ENCODE results near the gene GNAT1. TPM values are rescaled to one million over a fixed set of nuclear protein-coding genes. Genes with fewer than 3 reads are reported as not detected.

The GNAT1 gene
- polyA plus RNA-seq, 2 of the 4 experiments (the other 2 are of a cell fraction): not detected

DNA sequence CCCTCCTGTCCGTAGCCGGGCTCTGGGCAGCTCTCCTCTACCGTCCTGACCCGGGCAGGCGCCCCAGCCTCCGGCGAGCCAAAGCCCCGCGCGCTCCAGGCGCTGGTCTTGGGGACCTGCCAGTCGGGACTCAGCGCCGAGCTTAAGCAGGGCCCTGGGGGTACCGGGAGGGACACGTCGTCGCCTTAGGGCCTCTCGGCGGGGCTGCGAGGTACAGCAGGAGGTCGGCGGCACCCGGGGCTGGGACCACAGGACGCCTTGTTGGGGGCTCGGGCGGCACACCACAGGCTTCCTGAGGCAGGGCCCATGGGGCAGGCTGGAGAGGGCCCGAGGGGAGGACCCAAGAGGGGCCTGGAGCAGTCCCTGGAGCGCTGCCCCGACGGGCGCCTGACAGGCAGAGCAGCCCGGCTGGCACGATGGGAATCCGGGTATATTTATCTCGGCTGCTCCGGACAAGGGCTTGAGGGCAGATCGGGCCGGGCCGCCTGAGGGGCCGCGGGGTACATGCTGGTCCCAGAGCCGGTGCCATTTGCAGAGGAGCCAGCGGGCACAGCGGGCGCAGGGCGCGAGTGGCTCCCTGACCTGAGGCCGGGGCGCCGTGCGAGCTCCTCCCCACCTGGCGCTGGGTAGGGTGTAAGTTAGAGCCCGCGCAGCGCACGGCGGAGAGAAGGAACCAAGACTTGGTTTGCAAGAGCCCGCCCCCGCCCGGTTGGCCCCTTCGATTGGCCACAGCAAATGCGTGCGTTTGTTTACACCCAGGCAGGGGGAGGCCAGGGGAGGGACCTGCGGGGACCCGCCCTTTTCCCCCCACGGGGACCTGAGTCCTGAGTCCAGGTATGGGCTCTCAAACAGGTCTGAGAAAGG, 14.2 kb downstream of the GNAT1 start:
- Histone ChIP-seq H3K4me1 (no peaks in the 10 kb centered on the region; the same call in 2 of the 3 replicates), H3K4me2 (peak overlapping the region; percentile 61; the same call in 2 of the 3 replicates), H3K27ac (no peak overlapping the region), H3K4me3 (no peak overlapping the region), H3K9me3 (no peaks in the 10 kb centered on the region)
- ChIA-PET POLR2A (no interaction called here), CTCF (interaction anchor here (1.2 to 25.9 kb wide), 5 partner anchors 13 to 84 kb away, joined by 3 to 550 read pairs (median 7); partner anchors contain the start of gene GNAT1)
- FAIRE-seq: no peak
- no peak for DNase-seq (ENCODE audit: low read depth in 1 of 2, low spot score in 1 of 2)
- no peak for ATAC-seq
- TF ChIP-seq, protein P1, sequence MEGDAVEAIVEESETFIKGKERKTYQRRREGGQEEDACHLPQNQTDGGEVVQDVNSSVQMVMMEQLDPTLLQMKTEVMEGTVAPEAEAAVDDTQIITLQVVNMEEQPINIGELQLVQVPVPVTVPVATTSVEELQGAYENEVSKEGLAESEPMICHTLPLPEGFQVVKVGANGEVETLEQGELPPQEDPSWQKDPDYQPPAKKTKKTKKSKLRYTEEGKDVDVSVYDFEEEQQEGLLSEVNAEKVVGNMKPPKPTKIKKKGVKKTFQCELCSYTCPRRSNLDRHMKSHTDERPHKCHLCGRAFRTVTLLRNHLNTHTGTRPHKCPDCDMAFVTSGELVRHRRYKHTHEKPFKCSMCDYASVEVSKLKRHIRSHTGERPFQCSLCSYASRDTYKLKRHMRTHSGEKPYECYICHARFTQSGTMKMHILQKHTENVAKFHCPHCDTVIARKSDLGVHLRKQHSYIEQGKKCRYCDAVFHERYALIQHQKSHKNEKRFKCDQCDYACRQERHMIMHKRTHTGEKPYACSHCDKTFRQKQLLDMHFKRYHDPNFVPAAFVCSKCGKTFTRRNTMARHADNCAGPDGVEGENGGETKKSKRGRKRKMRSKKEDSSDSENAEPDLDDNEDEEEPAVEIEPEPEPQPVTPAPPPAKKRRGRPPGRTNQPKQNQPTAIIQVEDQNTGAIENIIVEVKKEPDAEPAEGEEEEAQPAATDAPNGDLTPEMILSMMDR (IDR thresholded peaks at IDR 0.05): no peak
- TF ChIP-seq NFE2L2 (conservative IDR thresholded peaks at IDR 0.05; ENCODE audit: low read length) (no peak), RAD21 (conservative IDR thresholded peaks at IDR 0.05 in 1 of 2, IDR thresholded peaks at IDR 0.05 in 1 of 2) (no peak), EHMT2 (IDR thresholded peaks at IDR 0.05; ENCODE audit: low read depth) (no peak), NR3C1 (IDR thresholded peaks at IDR 0.05) (no peak), HOXB13 (CRISPR knock-in tag; IDR thresholded peaks at IDR 0.05; ENCODE audit: low read depth) (no peak), FOSL2 (IDR thresholded peaks at IDR 0.05) (no peak), FOSL2 (CRISPR knock-in tag; IDR thresholded peaks at IDR 0.05) (no peak), PHF8 (IDR thresholded peaks at IDR 0.05; ENCODE audit: borderline replicate concordance, low read depth) (no peak), RARB (CRISPR knock-in tag; IDR thresholded peaks at IDR 0.05) (no peak), ZC3H11A (IDR thresholded peaks at IDR 0.05) (no peak), CHD4 (IDR thresholded peaks at IDR 0.05; ENCODE audit: borderline replicate concordance) (no peak), BHLHE40 (IDR thresholded peaks at IDR 0.05; ENCODE audit: low read depth, low read length) (no peak), ESRRA (IDR thresholded peaks at IDR 0.05; ENCODE audit: borderline replicate concordance, low read length) (no peak), TP53 (CRISPR knock-in tag; IDR thresholded peaks at IDR 0.05) (no peak)
- TF ChIP-seq, protein P2, sequence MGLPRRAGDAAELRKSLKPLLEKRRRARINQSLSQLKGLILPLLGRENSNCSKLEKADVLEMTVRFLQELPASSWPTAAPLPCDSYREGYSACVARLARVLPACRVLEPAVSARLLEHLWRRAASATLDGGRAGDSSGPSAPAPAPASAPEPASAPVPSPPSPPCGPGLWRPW (IDR thresholded peaks at IDR 0.05): no peak
- TF ChIP-seq, protein P3, sequence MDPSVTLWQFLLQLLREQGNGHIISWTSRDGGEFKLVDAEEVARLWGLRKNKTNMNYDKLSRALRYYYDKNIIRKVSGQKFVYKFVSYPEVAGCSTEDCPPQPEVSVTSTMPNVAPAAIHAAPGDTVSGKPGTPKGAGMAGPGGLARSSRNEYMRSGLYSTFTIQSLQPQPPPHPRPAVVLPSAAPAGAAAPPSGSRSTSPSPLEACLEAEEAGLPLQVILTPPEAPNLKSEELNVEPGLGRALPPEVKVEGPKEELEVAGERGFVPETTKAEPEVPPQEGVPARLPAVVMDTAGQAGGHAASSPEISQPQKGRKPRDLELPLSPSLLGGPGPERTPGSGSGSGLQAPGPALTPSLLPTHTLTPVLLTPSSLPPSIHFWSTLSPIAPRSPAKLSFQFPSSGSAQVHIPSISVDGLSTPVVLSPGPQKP (IDR thresholded peaks at IDR 0.05; ENCODE audit: low read depth, low read length): no peak
- TF ChIP-seq, protein P4, sequence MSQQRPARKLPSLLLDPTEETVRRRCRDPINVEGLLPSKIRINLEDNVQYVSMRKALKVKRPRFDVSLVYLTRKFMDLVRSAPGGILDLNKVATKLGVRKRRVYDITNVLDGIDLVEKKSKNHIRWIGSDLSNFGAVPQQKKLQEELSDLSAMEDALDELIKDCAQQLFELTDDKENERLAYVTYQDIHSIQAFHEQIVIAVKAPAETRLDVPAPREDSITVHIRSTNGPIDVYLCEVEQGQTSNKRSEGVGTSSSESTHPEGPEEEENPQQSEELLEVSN (IDR thresholded peaks at IDR 0.05; ENCODE audit: borderline replicate concordance, low read depth): no peak
- TF ChIP-seq, protein P5, sequence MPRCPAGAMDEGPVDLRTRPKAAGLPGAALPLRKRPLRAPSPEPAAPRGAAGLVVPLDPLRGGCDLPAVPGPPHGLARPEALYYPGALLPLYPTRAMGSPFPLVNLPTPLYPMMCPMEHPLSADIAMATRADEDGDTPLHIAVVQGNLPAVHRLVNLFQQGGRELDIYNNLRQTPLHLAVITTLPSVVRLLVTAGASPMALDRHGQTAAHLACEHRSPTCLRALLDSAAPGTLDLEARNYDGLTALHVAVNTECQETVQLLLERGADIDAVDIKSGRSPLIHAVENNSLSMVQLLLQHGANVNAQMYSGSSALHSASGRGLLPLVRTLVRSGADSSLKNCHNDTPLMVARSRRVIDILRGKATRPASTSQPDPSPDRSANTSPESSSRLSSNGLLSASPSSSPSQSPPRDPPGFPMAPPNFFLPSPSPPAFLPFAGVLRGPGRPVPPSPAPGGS (IDR thresholded peaks at IDR 0.05): no peak
- WGBS (ENCODE audit: missing lambda C conversion rate): 91% methylated on average over 10 of the region's 67 CpGs
